NT2/D1 (cell line): Measurements from ENCODE around the gene TSEN34.

Source experiments
- SUZ12 ChIP-seq: IDR thresholded peaks from 2 replicates; pipeline ENCODE4 v1.6.1; 2011; ENCODE audit not compliant: insufficient read length, insufficient read depth; ENCODE audit errors: extremely low read depth
- YY1 ChIP-seq: IDR thresholded peaks from 2 replicates; pipeline ENCODE4 v1.6.1; 2011; ENCODE audit not compliant: insufficient read length, insufficient read depth
- ZNF274 ChIP-seq: IDR thresholded peaks from 2 replicates; pipeline ENCODE4 v1.6.1; 2011; ENCODE audit warnings: mild to moderate bottlenecking, low read depth, low read length

- TF ChIP-seq ZNF274 (no peak), YY1 (no peak), SUZ12 (no peak)
These were observed 1.9 kb downstream of the TSEN34 start for GRCh38 chr19:54193011-54193410.
